Body of pancreas (tissue), 4 donors: ENCODE data around the gene CAMKMT.

ENCODE experiments used
- POLR2A ChIP-seq, 3 donors: fragments of 450-650 bp; IDR thresholded peaks; one replicate each; pipeline ENCODE4 v1.6.1; 2016; ENCODE audit warnings: antibody characterized with exemption in 3 of 3, mild to moderate bottlenecking in 2 of 3
- TF ChIP-seq, protein P1 (sequence below), 7 experiments: fragments of 450-650 bp in 4 of 7; fragments of 200-600 bp in 3 of 7; sonication (generic) in 3 of 7; IDR thresholded peaks; one replicate each; pipeline ENCODE4 v1.5.1; 2016 to 2019; ENCODE audit warnings: antibody characterized with exemption in 7 of 7

DNA sequence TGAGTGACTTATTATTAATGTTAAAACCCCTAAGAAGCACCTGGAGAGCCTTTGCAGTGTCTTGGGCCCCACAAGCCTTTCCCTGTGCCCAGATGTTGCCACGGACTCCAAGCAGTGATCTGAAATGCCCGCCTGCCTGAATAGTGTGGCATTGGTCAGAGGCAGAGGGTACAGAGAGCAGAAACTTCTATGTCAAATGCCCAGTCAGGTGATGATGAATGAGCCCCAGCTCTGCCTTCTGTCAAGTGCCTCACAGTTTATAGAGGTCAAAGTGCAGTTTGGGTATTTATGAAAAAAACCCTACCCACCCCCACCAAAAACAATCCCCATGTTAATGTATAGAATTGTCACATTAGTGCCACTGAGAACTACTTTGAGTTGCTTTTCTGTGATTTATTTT is 409.8 kb downstream of the CAMKMT start:
- TF ChIP-seq, protein P1, sequence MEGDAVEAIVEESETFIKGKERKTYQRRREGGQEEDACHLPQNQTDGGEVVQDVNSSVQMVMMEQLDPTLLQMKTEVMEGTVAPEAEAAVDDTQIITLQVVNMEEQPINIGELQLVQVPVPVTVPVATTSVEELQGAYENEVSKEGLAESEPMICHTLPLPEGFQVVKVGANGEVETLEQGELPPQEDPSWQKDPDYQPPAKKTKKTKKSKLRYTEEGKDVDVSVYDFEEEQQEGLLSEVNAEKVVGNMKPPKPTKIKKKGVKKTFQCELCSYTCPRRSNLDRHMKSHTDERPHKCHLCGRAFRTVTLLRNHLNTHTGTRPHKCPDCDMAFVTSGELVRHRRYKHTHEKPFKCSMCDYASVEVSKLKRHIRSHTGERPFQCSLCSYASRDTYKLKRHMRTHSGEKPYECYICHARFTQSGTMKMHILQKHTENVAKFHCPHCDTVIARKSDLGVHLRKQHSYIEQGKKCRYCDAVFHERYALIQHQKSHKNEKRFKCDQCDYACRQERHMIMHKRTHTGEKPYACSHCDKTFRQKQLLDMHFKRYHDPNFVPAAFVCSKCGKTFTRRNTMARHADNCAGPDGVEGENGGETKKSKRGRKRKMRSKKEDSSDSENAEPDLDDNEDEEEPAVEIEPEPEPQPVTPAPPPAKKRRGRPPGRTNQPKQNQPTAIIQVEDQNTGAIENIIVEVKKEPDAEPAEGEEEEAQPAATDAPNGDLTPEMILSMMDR (IDR thresholded peaks at IDR 0.05), result no peak
- no peak for TF ChIP-seq POLR2A (IDR thresholded peaks at IDR 0.05)
